Measurements from ENCODE around the gene TBX2.

Gene TBX2

DNA sequence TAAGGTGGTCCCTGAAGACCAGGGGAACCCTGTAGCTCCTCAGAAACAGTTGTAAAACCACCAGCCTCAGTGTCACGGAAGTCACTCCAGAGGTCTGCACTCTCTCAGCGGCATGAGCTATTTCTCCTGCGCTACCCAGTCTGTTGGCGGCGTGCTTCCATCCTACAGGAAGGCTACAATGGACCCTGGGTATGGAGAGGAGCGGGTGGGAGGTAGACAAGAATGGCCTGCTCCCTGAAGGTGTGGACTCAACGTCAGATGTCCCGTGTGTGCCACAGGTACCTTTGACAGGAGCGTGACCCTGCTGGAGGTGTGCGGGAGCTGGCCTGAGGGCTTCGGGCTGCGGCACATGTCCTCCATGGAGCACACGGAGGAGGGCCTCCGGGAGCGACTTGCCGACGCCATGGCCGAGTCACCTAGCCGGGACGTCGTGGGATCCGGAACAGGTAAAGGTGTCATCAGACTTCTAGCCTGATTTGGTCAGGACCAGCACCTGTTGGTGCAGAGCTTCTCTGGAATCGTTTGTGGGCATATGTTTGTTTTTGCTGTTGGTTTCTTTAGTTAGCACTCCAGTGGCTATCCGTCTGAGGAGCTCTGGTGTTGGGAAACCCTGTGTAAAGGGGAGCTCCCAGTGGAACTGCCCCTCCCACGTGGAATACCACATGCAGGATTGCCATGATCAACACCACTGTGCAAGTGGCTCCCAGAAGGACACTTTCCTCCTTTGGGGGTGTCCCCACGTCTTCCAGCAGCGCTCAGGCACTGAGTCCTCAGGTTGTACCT is 31.4 kb upstream of the TBX2 start:
- H3K4me3 ChIP-seq (ENCODE audit: low read depth in 1 of 2, low read length in 1 of 2): no peak overlapping the region
- H3K36me3 ChIP-seq: no peaks in the 10 kb centered on the region
- no peak overlapping the region for H3K27ac ChIP-seq
- H3K9me3 ChIP-seq: no peaks in the 10 kb centered on the region
- no peaks in the 10 kb centered on the region for H3K27me3 ChIP-seq
- peaks cover under 1 to 2% of the 10 kb centered on the region in 2 experiments for H3K4me1 ChIP-seq (ENCODE audit: control insufficient read depth in 1 of 2, insufficient read depth in 1 of 2, low read depth in 1 of 2, low read length in 1 of 2)
- TF ChIP-seq, protein P1, sequence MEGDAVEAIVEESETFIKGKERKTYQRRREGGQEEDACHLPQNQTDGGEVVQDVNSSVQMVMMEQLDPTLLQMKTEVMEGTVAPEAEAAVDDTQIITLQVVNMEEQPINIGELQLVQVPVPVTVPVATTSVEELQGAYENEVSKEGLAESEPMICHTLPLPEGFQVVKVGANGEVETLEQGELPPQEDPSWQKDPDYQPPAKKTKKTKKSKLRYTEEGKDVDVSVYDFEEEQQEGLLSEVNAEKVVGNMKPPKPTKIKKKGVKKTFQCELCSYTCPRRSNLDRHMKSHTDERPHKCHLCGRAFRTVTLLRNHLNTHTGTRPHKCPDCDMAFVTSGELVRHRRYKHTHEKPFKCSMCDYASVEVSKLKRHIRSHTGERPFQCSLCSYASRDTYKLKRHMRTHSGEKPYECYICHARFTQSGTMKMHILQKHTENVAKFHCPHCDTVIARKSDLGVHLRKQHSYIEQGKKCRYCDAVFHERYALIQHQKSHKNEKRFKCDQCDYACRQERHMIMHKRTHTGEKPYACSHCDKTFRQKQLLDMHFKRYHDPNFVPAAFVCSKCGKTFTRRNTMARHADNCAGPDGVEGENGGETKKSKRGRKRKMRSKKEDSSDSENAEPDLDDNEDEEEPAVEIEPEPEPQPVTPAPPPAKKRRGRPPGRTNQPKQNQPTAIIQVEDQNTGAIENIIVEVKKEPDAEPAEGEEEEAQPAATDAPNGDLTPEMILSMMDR (IDR thresholded peaks at IDR 0.05): no peak

GRCh38 chr17:61368832-61369450 is 30.7 kb upstream of the TBX2 start:
- Histone ChIP-seq H3K9me3 (no peaks in the 10 kb centered on the region), H3K4me1 (ENCODE audit: control insufficient read depth in 1 of 2, insufficient read depth in 1 of 2, low read depth in 1 of 2, low read length in 1 of 2) (peaks cover 7 to 8% of the 10 kb centered on the region in 2 experiments), H3K27me3 (no peaks in the 10 kb centered on the region), H3K4me3 (ENCODE audit: low read depth in 1 of 2, low read length in 1 of 2) (no peak overlapping the region), H3K27ac (no peak overlapping the region), H3K36me3 (no peaks in the 10 kb centered on the region)
- TF ChIP-seq, protein P1 (IDR thresholded peaks at IDR 0.05): no peak

DNA sequence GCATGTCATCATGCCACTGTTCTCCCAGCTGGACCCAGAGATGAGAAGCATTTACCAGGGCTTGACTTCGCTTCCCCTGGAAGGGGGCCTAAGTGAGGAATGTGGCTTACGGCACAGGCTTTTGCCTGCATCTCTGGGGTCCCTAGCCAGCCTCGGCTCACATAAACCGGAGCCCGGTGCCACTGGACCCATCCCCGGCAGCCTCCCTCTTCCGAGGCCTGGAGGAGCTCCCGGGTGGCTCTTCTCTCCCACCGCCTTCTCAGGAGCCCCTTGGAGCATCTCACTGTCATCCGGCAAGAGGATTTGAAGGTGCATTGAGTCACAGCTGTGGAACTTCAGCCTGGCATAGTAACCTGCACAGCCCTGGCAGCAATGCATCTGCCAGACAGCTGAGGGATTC is 29.9 kb upstream of the TBX2 start:
- Histone ChIP-seq H3K4me3 (ENCODE audit: low read depth in 1 of 2, low read length in 1 of 2) (no peak overlapping the region), H3K27me3 (no peaks in the 10 kb centered on the region), H3K9me3 (no peaks in the 10 kb centered on the region), H3K27ac (no peak overlapping the region), H3K4me1 (ENCODE audit: control insufficient read depth in 1 of 2, insufficient read depth in 1 of 2, low read depth in 1 of 2, low read length in 1 of 2) (peaks cover 11 to 12% of the 10 kb centered on the region in 2 experiments), H3K36me3 (no peaks in the 10 kb centered on the region)
- TF ChIP-seq, protein P1 (IDR thresholded peaks at IDR 0.05): no peak

- TF ChIP-seq, protein P1 (IDR thresholded peaks at IDR 0.05): no peak
- H3K4me3 ChIP-seq (ENCODE audit: low read depth in 1 of 2, low read length in 1 of 2): no peak overlapping the region
- H3K36me3 ChIP-seq: no peaks in the 10 kb centered on the region
- H3K27me3 ChIP-seq: no peaks in the 10 kb centered on the region
- no peak overlapping the region for H3K27ac ChIP-seq
- no peaks in the 10 kb centered on the region for H3K9me3 ChIP-seq
- peaks cover 11 to 12% of the 10 kb centered on the region in 2 experiments for H3K4me1 ChIP-seq (ENCODE audit: control insufficient read depth in 1 of 2, insufficient read depth in 1 of 2, low read depth in 1 of 2, low read length in 1 of 2)
Measured at GRCh38 chr17:61371179-61371578, 28.5 kb upstream of the TBX2 start.

- no peak overlapping the region for H3K27ac ChIP-seq
- H3K4me3 ChIP-seq (ENCODE audit: low read depth in 1 of 2, low read length in 1 of 2): no peak overlapping the region
- H3K9me3 ChIP-seq: no peaks in the 10 kb centered on the region
- no peaks in the 10 kb centered on the region for H3K27me3 ChIP-seq
- no peaks in the 10 kb centered on the region for H3K36me3 ChIP-seq
- TF ChIP-seq, protein P1 (IDR thresholded peaks at IDR 0.05): no peak
- peaks cover 11 to 12% of the 10 kb centered on the region in 2 experiments for H3K4me1 ChIP-seq (ENCODE audit: control insufficient read depth in 1 of 2, insufficient read depth in 1 of 2, low read depth in 1 of 2, low read length in 1 of 2)
Measured at GRCh38 chr17:61371606-61372005, 28.0 kb upstream of the TBX2 start.
